GM06990 (cell line): ENCODE measurements around the gene SPPL2A.
"Not testable (repeated sequence)": the region's sequence is repeated elsewhere in the genome, so short reads cannot be mapped to it uniquely, and the experiment has no call there.

Source experiments
- DNase-seq: peaks from one replicate; pipeline ENCODE4 v3.0.0-alpha.2; 2011; ENCODE audit not compliant: insufficient read length; ENCODE audit errors: extremely low read depth
- H3K27me3 ChIP-seq: replicated peaks from 2 replicates; pipeline ENCODE4 v1.6.0; 2011; ENCODE audit warnings: low read length; ENCODE audit not compliant: control insufficient read depth, insufficient read depth
- H3K36me3 ChIP-seq: 2 replicates; pipeline ENCODE4 v1.5.1; 2011; ENCODE audit warnings: low read length; ENCODE audit not compliant: control insufficient read depth, insufficient read depth
- H3K4me3 ChIP-seq: replicated peaks from 2 replicates; pipeline ENCODE4 v1.5.1; 2011; ENCODE audit warnings: low read depth, mild to moderate bottlenecking, control low read depth, low read length
- CTCF ChIP-seq: IDR thresholded peaks from 2 replicates; pipeline ENCODE4 v1.5.1; 2011; ENCODE audit warnings: low read length, control low read depth, mild to moderate bottlenecking, inconsistent platforms; ENCODE audit not compliant: insufficient read depth, poor library complexity, severe bottlenecking

SPPL2A gene

GRCh38 chr15:50697109-50697797 is 68.3 kb downstream of the SPPL2A start:
- TF ChIP-seq CTCF: no peak
- Histone ChIP-seq H3K27me3 (no peaks in the 10 kb centered on the region), H3K4me3 (no peak overlapping the region), H3K36me3 (no peaks in the 10 kb centered on the region)
- no peak for DNase-seq

GRCh38 chr15:50694634-50695165 is 70.8 kb downstream of the SPPL2A start:
- not testable (repeated sequence) for H3K27me3 ChIP-seq, H3K4me3 ChIP-seq, DNase-seq, H3K36me3 ChIP-seq

GRCh38 chr15:50687302-50687902 is 78.1 kb downstream of the SPPL2A start:
- Histone ChIP-seq H3K36me3 (no peaks in the 10 kb centered on the region; the same call in 1 of the 2 replicates), H3K27me3 (no peaks in the 10 kb centered on the region), H3K4me3 (peak overlapping the region; percentile 91)
- no peak for TF ChIP-seq CTCF
- no peak for DNase-seq

- peak; percentile 97 for DNase-seq
- peak within 1 kb of the TSS; percentile 91 for H3K4me3 ChIP-seq
- TF ChIP-seq CTCF: no peak
- no peaks in the 10 kb centered on the region for H3K27me3 ChIP-seq
- H3K36me3 ChIP-seq: no peaks in the 10 kb centered on the region; the same call in 1 of the 2 replicates
These were observed 78.8 kb downstream of the SPPL2A start, which contains the start of gene TRPM7 for GRCh38 chr15:50686469-50687301. Gene TRPM7, minus strand, starts transcription at chr15:50686797. Its CDS starts 264 bp downstream, at chr15:50686533.

- H3K27me3 ChIP-seq: no peaks in the 10 kb centered on the region
- no peak for TF ChIP-seq CTCF
- no peaks in the 10 kb centered on the region; the same call in 1 of the 2 replicates for H3K36me3 ChIP-seq
- peak overlapping the region; percentile 91 for H3K4me3 ChIP-seq
- DNase-seq: no peak
These were observed 79.5 kb downstream of the SPPL2A start for GRCh38 chr15:50685976-50686468.
